NCI-H748 (cell line): ENCODE results near the gene RNF125.
"Not testable (repeated sequence)": the region's sequence is repeated elsewhere in the genome, so short reads cannot be mapped to it uniquely, and the experiment has no call there.

Source experiments
- DNase-seq: peaks from one replicate; lab custom pipeline; 2025; ENCODE audit not compliant: unreplicated experiment; lab: John Stamatoyannopoulos, UW

The RNF125 gene

DNA sequence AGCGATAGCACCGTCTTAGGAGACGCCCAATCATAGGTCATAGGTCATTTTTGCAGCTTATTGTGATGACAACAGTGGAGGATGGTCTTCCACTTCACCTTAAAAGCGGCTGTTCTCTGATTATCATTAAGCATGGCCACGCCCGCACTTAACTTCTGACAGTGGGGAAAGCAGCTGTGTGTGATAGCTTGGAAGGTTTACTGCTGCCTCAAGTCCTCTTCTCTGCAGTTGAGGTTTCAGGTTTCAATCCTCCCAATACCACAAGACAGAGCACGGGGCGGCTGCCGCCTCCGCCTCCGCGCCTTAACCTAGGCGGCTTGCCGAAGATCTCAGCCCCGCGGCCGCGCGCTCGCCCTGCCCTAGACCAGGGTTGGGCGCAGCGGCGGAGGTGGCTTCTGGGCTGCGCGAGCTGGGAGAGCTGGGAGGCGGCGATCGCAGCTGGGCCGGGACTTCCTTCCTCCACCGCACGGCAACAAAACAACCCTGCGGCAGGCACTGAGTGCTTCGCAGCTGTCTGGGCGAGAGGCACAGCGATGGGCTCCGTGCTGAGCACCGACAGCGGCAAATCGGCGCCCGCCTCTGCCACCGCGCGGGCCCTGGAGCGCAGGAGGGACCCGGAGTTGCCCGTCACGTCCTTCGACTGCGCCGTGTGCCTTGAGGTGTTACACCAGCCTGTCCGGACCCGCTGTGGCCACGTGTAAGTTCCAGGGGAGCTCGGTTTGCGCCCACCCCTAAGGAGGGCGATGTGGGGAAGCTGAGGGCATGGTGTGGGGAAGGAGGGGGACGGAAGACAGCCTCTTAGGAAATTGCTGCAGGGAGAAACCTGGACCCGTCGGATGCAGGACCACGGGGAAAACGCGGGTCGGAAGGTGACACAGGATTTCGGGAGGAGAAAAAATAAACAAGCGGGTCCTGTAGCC is at the start of gene RNF125:
Gene RNF125 (plus strand): TSS at position 495 of the 920 bp plus-strand sequence. CDS start 39 bp downstream, at position 534.
- peak; percentile 96 for DNase-seq

DNA sequence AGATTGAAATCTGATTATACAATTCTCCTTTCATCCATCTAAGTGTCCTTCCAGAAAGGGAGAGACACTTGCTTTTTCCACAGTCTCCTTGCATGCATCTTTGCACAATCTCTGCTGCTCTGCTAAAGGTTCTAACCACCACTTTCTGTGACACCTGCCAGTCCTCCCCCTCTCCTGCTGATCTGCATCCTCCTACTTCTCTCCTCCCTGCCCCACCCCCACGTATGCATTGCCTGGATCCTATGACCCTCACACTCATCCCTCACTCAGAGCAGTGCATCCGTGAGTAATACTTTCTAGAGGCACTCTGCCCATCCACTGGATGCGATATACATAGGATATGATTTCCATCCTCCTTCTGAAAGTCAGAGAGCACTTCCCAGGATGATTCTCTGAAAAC is 48.0 kb upstream of the RNF125 start:
- DNase-seq, result no peak

DNA sequence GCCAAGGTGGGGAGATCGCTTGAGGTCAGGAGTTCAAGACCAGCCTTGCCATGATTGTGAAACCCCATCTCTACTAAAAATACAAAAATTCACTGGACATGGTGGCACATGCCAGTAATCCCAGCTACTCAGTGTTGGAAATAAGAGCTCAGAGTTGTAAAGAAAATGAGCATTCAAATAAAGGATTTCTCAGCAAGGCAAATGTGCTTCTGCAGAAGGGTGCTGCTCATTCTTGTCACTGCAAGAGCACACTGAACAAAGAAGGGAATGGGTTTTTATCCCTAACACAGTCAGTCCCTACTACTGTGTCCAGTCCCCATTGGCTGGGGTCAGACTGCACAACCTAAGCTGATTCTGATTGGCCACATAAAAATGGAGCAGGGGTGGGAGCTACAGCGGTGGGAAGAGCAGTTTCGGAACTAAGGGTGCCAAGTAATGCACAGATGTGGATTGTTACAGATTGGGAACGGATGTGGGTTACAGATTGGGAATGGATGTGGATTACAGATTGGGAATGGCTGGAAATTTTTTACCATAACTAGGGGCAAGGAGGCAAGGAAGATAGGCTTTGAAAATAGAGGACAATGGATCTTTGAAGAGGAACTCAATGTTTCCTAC is 44.6 kb upstream of the RNF125 start:
- no peak for DNase-seq

DNA sequence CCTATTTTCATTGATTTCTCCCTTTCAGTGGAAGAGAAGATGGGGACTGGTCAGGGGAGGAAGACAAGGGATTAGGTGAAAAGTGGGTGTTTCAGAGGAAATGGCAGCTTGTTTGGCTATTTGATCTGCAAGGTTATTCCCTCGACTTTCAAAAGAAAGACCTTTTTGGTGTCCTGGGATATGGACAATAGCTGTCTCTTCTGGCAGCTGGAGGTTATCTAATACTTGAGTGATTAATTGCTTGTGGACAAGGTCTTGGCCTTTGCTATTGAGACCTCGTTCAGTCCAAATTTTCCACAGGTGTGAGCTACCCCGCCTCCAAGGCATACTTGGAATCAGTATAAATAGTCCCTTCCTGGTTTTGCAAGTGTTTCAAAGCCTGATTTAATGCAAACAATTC is 42.4 kb upstream of the RNF125 start:
- DNase-seq, result no peak

DNA sequence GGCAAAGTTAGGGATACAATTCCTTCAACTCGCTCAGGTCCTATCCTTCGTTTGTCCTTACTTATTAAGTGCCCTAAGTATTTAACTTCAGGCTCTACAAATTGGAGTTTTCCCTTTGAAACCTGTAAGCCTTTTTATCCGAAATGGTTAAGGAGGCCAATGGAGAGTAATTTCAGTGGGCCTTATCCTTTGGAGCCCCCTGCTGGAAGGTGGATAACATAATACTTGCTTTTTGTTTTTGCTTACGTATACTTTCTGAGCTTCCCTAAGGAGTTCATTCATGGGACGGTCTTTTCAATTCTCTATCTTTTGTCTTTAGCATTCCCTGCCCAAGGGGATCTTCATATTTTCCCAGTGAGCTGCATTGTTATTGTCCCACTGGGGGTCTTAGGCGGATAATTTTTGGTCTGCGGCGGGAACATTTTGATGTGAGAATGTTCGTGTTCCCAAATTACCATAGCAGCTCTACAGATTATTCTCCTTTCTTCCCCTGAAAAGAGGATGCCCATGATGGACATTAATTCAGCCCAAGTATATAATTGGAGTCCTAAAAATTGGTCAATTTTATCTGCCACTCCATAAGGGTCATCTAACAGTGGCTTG is 41.3 kb upstream of the RNF125 start:
- DNase-seq, result peak; percentile 66

DNA sequence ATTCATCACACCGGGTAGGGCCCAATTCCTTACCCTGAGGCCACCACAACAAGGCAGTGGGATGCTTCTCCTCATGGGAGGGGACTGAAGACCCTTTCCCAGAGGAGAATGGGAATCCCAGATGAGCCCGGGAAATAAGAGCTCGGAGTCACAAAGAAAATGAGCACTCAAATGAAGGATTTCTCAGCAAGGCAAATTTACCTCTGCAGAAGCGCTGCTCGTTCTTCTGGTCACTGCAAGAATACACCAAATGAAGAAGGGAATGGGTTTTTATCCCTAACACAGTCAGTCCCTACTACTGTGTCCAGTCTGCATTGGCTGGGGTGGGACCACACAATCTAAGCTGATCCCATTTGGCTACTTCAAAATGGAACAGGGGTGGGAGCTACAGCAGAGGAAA is 40.0 kb upstream of the RNF125 start:
- DNase-seq, result no peak

DNA sequence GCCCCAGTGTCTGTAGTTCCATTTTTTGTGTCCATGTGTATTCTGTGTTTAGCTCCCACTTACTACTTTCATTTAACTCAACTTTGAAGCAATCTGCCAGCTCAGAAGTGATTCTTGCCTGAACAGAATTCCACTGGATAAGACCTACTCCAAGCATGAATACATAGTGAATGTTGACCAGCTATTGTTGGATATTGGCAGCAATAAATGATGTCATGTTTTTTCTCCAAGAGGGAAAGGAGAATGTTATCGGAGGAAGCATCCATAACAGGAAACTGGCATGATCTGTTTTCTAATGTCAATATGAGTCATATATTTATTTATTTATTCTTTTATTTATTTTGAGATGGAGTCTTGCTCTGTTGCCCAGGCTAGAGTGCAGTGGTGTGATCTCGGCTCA is 38.9 kb upstream of the RNF125 start:
- DNase-seq, result no peak

DNA sequence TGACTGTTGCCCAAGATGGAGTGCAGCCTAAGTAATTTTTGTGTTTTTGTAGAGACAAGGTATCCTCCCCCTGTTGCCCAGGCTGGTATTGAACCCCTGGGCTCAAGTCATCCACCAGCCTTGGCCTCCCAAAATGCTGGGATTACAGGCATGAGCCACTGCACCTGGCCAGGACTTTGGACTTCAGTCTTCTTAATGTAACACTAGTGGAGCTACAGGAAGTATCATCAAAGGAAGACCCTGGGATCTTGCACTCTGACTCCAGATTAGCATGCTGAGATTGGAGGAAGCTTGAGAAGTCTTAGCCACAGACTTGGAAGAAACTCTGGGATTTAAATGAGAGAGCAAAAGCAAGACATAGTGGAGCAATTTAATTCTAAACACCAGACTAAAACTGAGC is 37.8 kb upstream of the RNF125 start:
- no peak for DNase-seq

DNA sequence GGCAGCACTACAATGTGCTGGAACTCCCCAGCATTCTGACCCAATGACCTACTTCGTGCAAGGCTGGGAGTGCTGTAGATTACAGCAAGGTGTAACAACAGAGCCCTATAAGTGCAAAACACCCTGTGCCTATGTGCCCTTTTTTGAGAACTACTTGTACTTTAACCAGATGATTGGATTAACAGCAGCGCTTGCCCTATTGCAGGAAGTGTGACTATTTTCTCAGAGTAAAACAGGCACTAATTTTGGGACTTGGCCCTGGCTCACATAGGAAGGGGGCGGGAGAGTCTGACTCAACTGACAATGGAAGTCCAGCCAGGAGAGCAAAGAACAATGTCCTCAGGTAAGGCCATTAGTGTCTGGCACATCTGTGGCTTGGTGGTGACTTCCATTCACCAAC is 35.6 kb upstream of the RNF125 start:
- DNase-seq, result no peak

DNA sequence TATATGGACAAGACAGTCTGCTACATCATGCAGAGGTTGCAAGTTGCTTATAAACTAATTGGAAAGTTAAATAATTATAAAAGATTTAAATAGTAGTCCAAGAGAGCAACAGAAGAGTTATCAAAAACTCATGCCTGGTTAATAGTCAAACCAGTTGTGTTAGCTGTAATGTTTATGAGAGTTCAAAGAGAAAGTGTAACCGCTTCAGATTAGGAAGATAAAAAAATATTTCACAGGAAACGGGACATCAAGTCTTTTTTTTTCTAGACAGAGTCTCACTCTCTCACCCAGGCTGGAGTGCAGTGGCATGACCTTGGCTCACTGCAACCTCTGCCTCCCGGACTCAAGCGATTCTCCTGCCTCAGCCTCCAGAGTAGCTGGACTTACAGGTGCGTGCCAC is 34.6 kb upstream of the RNF125 start:
- DNase-seq, result no peak

DNA sequence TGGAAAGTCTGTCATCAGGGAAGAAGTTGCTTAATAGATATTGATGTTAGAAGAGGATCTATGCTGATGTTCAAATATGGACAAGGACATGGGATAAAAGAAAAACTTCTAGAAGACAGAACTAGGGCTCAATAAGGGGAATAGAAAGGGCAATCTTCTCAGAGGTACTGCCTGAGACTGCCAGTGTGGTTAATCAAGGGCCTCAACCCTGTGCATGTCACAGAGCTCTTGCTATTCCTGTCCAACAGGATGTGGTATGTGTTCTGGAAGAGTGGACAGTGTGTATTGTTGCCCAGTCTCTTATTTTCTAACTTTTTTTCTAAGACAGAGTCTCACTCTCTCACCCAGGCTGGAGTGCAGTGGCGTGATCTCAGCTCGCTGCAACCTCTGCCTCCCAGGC is 27.8 kb upstream of the RNF125 start:
- DNase-seq, result no peak

DNA sequence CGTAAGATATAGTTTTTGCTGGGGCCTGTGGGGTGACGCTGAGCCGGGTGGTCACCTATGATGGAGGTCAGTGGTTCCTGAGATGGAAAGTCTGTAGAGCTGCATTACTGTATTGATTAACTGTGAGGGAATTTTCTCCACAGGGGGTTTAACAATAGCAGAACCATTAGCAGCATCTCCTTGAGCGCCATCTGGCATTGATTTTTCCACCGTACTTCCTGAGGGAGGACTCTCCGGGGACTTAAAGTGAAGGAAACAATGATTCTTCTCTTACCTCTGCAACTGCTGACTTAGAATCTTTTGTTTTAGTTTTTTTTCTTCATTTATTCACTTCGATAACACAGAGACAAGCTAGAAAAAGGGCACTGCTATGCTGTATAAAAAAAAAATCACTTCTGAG is 22.6 kb upstream of the RNF125 start:
- no peak for DNase-seq

DNA sequence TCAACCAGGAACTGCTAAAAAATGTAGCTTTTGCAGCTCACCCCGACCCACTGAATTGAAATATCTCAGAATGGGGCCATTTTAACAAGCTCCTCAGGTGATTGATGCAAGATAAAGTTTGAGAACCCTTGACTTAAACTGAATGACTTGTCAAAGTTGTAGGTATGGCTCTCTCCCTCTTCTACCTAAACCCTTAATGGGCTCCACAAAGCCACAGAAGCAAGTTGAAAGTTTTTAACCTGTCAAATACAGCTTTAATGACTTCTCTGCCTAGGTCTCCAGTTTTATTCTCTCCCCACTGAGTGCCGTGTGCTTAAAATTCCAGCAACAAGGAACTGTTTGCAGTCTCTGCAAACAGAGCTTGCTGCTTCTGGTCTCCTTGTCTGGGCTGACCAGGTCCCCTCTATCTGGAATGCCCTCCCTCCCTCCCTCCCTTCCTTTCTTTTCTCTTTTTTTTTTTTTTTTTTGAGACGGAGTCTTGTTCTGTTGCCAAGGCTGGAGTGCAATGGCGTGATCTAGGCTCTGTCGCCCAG is 19.7 kb upstream of the RNF125 start:
- no peak for DNase-seq

DNA sequence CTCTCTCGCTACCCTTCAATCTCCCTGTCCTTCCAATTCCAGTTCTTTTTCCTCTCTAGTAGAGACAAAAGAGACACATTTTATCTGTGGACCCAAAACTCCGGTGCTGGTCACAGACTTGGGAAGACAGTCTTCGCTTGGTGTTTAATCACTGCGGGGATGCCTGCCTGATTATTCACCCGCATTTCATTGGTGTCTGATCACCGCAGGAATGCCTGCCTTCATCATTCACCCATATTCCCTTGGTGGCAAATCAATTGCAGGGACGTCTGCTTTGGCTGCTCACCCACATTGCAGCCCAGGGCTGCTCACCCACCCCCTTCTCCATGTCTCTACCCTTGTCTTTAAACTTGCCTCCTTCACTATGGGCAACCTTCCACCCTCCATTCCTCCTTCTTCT is 17.5 kb upstream of the RNF125 start:
- DNase-seq, result not testable (repeated sequence)

DNA sequence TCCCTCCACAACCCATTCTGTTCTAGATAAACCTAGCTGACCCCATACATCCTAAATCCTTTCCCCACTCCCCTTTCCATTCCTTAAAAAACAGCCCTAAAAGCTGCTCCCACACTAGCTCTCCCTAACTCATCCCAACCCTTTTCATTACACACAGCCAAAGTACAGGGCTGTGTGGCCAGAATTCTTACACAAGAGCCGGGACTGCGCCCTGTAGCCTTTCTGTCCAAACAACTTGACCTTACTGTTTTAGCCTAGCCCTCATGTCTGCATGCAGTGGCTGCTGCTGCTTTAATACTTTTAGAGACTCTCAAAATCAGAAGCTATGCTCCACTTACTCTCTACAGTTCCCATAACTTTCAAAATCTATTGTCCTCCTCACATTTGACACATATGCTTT is 14.8 kb upstream of the RNF125 start:
- DNase-seq, result not testable (repeated sequence)

DNA sequence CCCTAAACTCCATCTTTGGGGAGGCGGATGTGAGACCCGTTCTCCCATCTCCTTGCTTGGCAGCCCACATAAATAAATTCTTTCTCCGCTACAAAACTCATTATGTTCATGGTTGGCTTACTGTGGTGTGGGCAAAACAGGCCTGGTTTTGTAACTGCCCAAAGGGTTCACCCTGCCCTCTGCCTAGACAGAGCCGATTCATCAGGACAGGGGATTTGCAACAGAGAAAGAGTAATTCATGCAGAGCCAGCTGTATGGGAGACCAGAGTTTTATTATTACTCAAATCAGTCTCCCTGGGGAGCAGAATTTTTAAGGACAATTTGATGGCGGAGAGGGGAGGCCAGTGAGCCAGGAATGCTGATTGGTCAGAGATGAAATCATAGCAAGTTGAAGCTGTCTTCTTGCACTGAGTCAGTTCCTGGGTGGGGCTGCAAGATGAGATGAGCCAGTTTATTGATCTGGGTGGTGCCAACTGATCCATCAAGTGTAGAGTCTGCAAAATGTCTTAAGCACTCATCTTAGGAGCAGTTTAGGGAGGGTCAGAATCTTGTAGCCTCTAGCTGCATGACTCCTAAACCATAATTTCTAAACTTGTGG is 8.4 kb upstream of the RNF125 start:
- no peak for DNase-seq

DNA sequence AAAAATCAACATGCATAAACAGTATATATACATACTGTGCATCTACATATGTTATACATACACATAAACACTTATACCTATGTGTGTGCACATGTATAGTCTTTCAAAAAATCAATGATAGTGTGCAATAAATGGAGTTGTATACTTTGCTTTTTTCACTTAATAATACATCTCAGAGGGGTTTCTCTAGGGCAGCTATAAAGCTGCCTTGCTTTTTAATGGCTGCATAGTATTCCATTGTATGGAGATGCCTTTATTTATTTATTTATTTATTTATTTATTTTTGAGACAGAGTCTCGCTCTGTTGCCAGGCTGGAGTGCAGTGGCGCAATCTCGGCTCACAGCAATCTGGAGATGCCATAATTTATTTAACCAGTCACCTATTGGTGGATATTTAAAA is 7.4 kb upstream of the RNF125 start:
- DNase-seq, result no peak

DNA sequence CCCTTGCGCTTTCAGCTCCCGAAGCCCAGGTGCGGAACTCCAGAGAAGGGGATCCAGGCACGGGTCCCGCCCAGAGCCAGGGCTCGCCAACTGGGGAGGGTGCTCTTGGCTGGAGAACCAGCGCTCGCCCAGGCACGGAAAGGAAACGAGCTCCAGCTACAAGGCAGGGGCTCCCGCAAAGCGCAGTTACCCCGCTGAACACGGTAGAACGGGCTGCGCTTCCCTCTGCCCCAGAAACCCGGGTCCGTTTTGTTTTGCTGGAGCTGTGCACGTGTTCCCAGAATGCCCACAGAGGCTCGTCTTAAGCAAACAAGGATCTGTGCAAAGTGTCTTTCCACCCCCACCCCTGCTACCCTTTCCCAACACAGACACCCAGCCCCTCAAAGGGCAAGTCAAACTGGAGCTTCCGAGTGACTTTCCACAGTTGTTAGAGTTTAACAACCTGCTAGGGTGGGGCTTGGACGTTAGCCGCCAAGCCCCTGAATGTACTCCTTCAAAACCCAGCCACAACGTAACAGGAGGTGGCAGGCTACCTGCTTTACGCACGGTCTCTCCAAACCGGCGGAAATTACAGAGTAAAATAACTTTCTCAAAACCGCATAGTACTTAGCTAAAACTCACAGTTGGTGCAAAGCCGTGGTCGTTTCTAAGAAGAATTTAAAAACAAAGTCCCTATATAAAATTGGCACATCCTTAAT is 775 bp downstream of the RNF125 start:
- peak; percentile 77 for DNase-seq

DNA sequence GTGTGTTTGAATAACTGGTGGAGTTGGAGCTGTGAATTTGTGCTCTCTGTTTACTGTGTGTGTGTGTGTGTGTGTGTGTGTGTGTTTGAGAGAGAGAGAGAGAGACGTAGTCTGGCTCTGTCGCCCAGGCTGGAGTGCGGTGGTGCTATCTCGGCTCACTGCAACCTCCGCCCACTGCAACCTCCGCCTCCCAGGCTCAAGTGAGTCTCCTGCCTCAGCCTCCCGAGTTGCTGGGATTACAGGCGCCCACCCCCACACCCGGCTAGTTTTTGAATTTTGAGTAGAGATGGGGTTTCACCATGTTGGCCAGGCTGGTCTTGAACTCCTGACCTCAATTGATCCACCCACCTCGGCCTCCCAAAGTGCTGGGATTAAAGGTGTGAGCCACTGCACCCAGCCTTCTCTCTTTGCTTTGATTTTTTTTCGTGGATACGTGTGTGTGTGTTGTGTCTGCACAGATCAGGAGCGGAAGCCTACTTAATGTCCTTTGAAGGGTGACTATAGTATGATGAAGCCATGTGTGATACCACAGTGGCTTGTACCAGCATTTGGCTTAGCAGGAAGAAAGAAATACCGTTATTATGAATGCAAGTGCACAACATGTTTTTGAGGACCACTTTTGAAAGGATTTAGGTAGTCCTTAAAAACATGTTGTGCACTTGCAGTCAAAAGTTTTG is 1.5 kb downstream of the RNF125 start:
- DNase-seq, result peak; percentile 51
